Right forelimb (tissue), 1 donor: ENCODE results near the gene SLC15A5.
A peak's percentile ranks its signal among the peaks of the same experiment; 100 is the strongest.

Experiments
- DNase-seq: peaks from one replicate; pipeline ENCODE4 v3.0.0-alpha.2; 2018

The SLC15A5 gene

DNA sequence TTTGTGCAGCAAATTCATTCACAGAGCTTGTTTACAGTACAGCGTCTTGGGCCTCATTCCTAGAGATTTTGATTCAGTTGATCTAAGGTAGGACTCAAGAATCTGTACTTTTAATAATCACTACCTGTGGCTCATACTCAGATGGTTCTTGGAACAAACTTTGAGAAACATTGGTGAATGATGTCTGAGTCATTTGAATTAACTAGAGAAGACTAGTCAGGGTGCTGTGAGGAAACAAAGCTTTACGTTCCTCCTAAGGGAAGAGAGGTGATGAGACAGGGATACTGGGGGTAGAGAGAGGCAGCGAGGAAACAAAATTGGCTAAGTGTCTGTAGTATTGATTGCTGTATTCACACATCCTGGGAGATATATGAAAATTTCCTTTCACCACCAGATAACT, 109.4 kb downstream of the SLC15A5 start:
- DNase-seq = no peak

DNA sequence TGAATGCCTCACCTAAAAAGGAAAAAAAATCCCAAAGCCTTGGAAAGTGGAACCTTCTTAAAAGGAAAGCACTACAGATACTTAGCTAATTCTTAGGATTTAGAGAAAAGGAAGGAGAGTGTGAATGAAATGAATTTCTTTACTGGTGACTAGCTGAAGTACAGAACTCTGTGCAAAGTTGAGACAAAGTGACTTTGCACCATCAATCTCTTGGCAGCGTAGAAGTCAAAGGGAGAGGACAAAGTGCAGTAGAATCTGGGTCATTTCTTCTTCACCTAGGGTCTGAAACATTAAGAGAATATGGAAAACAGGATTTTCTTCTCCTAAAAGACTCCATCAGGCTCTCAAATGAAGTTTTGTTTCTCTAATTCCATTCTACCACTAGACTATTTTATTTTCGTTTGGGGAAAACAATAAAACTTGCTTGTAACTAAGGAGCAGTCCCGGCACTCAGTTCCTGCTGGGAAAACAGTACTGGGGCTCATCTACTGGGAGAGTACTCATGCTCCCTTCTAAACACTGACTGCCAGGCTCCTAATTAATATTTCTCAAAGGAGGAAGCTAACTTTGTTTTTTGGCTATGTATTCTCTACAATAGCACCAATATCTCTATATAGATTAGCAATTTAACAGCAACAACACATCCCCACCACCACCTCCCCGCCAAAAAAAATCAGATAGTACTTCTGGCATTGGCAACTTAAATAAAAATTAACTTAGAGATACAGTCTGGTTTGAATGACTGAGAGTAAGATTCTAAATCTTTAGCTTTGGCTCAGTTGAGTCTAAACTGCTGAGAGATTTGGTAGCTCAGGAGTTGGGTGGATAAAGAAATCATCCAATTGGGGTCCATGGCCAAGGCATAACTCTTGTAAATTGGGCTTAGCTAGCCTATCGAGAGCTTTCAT, 110.7 kb downstream of the SLC15A5 start:
- no peak for DNase-seq

- peak; percentile 50 for DNase-seq
These were observed 112.0 kb downstream of the SLC15A5 start for GRCh38 chr12:16165506-16165905.

DNA sequence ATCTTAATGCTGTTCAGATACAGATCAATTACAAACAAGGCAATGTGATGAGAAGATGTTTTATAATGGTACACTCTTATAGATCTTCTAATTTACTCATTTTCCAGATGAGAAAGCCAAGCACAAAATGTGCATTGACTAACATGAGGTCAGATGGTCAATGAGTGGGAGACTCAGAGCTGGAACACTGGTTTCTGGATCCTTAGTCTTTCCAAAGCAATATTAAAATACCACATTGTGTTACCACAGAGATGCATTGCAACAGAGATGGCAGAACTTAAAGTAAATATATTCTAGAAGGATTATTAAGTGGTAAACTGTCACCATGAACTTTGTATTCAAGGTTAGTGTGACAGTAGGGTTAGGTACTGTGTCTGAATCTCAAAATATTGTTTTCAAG, 113.6 kb downstream of the SLC15A5 start:
- no peak for DNase-seq

- DNase-seq = no peak
These were observed 114.3 kb downstream of the SLC15A5 start for GRCh38 chr12:16163146-16163545.

DNA sequence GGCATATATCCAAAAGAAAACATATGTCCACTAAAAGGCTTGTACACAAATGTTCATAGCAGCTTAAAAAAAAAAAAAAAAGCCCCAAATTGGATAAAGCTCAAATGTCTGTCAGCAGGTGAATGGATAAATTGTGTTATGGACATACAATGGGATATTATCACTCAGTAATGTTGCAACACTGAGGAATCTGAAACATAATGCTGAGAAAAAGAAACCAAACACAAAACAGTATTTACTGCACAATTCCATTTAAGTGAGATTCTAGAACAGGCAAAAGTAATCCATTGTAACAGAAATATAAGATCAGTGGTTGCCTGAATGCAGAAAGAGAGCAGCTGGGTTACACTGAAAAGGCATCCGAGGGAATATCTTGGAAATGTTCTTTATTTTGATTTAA, 117.9 kb downstream of the SLC15A5 start:
- DNase-seq = no peak

DNA sequence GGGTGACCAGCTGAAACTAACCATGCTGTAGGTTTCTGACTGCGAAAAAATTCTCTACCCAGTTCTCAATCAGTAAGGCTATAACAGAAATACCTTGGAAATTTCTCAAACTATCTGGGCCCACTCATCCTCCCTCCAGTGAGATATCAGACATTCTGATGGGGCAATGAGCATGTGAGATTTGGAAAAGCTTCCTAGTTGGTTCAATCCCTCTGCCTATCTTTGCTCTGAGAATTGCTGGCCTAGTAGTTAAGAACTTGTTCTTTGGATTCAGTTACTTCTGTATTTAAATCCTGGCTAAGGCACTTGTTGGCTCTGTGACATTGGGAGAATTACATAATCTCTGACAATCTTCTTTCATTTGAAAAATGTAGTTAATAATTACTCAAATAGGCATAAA, 119.4 kb downstream of the SLC15A5 start:
- DNase-seq = no peak

DNA sequence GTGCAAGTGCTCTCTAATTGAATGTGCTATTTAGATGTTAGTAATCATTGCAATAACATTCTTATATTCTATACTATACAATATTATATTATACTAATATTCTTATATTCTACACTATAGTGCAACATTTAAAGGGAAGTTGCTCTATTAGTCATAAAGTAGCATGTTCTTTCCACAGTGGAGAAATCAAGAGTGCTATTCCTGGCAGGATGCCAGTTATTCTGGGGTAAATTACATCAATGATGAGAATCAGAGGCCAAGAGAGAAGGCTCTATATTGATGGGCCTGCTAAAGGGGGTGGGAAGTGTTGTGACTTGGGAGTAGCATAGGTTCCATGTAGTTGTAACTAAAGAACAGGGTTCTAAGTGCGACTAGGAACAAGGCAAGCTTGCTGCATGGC, 121.5 kb downstream of the SLC15A5 start:
- no peak for DNase-seq

- no peak for DNase-seq
These were observed 122.5 kb downstream of the SLC15A5 start for GRCh38 chr12:16154990-16155389.

GRCh38 chr12:16152885-16153673, 124.4 kb downstream of the SLC15A5 start:
- DNase-seq = no peak

DNA sequence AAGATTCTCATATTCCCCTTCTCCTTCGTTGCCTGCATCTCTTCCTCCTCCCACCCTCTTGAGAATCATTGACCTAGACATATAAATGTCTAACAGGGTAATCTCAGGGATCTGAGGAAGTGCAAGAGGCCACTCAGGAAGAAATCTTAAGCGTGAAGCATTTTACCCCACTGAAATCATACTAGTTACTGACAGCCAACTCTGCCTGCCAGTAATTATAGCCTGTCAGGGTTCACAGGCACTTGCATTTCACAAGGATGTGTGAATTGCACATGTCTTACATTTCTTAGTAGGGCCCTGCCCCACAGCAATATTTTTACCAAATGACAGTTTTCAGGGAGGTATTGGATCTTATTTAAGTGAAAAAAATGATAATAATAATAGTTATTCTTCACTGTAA, 127.2 kb downstream of the SLC15A5 start:
- no peak for DNase-seq

DNA sequence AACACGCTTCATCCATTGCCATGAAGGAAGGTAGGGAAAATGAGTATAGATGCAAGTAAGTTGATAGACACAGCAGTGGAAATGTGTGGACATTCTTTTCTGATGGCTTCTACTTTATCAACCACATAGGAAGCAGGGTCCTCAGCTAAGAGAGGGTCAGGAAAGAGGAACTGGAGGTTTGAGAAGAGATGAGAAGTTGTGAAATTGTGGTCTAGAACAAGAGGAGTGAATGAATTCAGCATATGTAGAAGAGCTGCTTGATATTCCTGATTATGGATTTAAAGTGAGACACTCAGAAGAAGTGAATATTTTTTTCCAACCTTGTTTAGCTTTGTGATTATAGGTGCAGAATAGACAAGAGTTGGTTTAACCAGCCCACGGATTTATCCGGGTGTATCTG, 128.5 kb downstream of the SLC15A5 start:
- DNase-seq = no peak
